Left lung (tissue), 10 donors: ENCODE measurements around the gene STIM1. TPM values are rescaled to one million over a fixed set of nuclear protein-coding genes. Genes with fewer than 3 reads are reported as not detected.

Experiments used
- ATAC-seq: fragments of 200-7000 bp; cut with Tn5 transposase; one replicate; pipeline ENCODE4 v1.9.1; 2020; ENCODE audit warnings: moderate library complexity
- DNase-seq, 4 donors: peaks; one replicate each; pipeline ENCODE4 v3.0.0-alpha.2; 2013 to 2020
- H3K27ac ChIP-seq, 2 donors: fragments of 200-600 bp; sonication (generic) in 1 of 2; one replicate each; pipeline versions ENCODE4 v1.5.0 to v1.8.0; 2020 to 2021
- H3K27me3 ChIP-seq, 2 donors: fragments of 200-600 bp; sonication (generic) in 1 of 2; one replicate each; pipeline versions ENCODE4 v1.5.0 to v1.8.0; 2020 to 2021
- H3K36me3 ChIP-seq, 2 donors: fragments of 200-600 bp; sonication (generic) in 1 of 2; one replicate each; pipeline versions ENCODE4 v1.5.0 to v1.8.0; 2020 to 2021
- H3K4me1 ChIP-seq, 2 donors: fragments of 200-600 bp; one replicate each; pipeline ENCODE4 v1.8.0; 2021
- H3K4me3 ChIP-seq, 2 donors: fragments of 200-600 bp; sonication (generic) in 1 of 2; one replicate each; pipeline versions ENCODE4 v1.5.0 to v1.8.0; 2020 to 2021; ENCODE audit warnings: mild to moderate bottlenecking in 1 of 2
- H3K9me3 ChIP-seq, 2 donors: fragments of 200-600 bp; sonication (generic) in 1 of 2; one replicate each; pipeline versions ENCODE4 v1.5.0 to v1.8.0; 2020 to 2021
- CTCF ChIP-seq, 2 donors: fragments of 200-600 bp; sonication (generic) in 1 of 2; IDR thresholded peaks; one replicate each; pipeline versions ENCODE4 v1.5.0 to v1.8.0; 2021; ENCODE audit warnings: antibody characterized with exemption in 2 of 2
- intact Hi-C, 2 donors: fragments of 100-400 bp; cut with DNase I; formaldehyde crosslinking; loops; one replicate each; pipeline versions ENCODE4 v1.11.2 to v1.14.2; 2022
- polyA plus RNA-seq, 6 donors: library from polyadenylated mRNA; unstranded; fragments of 120-200 nt; gene quantifications; one replicate each; pipeline ENCODE4 v1.2.1, GENCODE V29; 2013; ENCODE audit not compliant: insufficient read length in 6 of 6
- total RNA-seq, 2 donors: library from RNA; stranded (reverse); fragmentation: NEBNext Ultra II Directional; extraction: Animal tissue kit (Norgen Biotek cat#: 25700); gene quantifications; one replicate each; pipeline ENCODE4 v1.2.1, GENCODE V29; 2021
- donor health status: DM: no; HTN: yes; CAD: no.
- donor health status: DM: no; HTN: no; CAD: no.

Gene STIM1
- total and polyA plus RNA-seq, 8 donors, result 38.9 to 56.0 (median 49.8) TPM

GRCh38 chr11:3890806-3891205 lies 35.3 kb downstream of the STIM1 start:
- no peaks in the 10 kb centered on the region for H3K36me3 ChIP-seq
- no peak for ATAC-seq
- H3K4me1 ChIP-seq, result peaks cover 0 to 49% of the 10 kb centered on the region in 2 donors
- no peak for TF ChIP-seq CTCF (IDR thresholded peaks at IDR 0.05)
- no peak for DNase-seq
- no peaks in the 10 kb centered on the region for H3K9me3 ChIP-seq
- H3K27me3 ChIP-seq, result no peaks in the 10 kb centered on the region
- H3K27ac ChIP-seq, result no peak overlapping the region
- no peak overlapping the region for H3K4me3 ChIP-seq
- intact Hi-C loops, result no loop called here

GRCh38 chr11:3891751-3892150 lies 36.3 kb downstream of the STIM1 start:
- Histone ChIP-seq H3K4me3 (no peak overlapping the region), H3K9me3 (no peaks in the 10 kb centered on the region), H3K27ac (no peak overlapping the region), H3K4me1 (peaks cover 0 to 47% of the 10 kb centered on the region in 2 donors), H3K27me3 (no peaks in the 10 kb centered on the region), H3K36me3 (no peaks in the 10 kb centered on the region)
- intact Hi-C loops, result no loop called here
- no peak for TF ChIP-seq CTCF (IDR thresholded peaks at IDR 0.05)
- ATAC-seq (no peak), DNase-seq (no peak)

GRCh38 chr11:3892156-3892555 lies 36.7 kb downstream of the STIM1 start:
- Histone ChIP-seq H3K27ac (no peak overlapping the region), H3K9me3 (no peaks in the 10 kb centered on the region), H3K27me3 (no peaks in the 10 kb centered on the region), H3K36me3 (no peaks in the 10 kb centered on the region), H3K4me1 (peaks cover 0 to 47% of the 10 kb centered on the region in 2 donors), H3K4me3 (no peak overlapping the region)
- intact Hi-C loops, result no loop called here
- no peak for ATAC-seq
- TF ChIP-seq CTCF (IDR thresholded peaks at IDR 0.05), result no peak
- DNase-seq, result no peak

GRCh38 chr11:3893311-3893710 lies 37.8 kb downstream of the STIM1 start:
- Histone ChIP-seq H3K4me1 (peaks cover 0 to 36% of the 10 kb centered on the region in 2 donors), H3K27ac (peak overlapping the region in 1 of 2 donors; percentile 86), H3K36me3 (no peaks in the 10 kb centered on the region), H3K4me3 (no peak overlapping the region), H3K27me3 (no peaks in the 10 kb centered on the region), H3K9me3 (no peaks in the 10 kb centered on the region)
- ATAC-seq, result no peak
- intact Hi-C loops, result no loop called here
- no peak for TF ChIP-seq CTCF (IDR thresholded peaks at IDR 0.05)
- no peak for DNase-seq

- no peak for TF ChIP-seq CTCF (IDR thresholded peaks at IDR 0.05)
Measured at GRCh38 chr11:3894128-3894731, 38.8 kb downstream of the STIM1 start.

More at GRCh38 chr11:3894128-3894731, 38.8 kb downstream of the STIM1 start:
- ATAC-seq, result peak; percentile 65
- H3K9me3 ChIP-seq, result no peaks in the 10 kb centered on the region
- H3K27me3 ChIP-seq, result no peaks in the 10 kb centered on the region
- no peak for DNase-seq
- no peaks in the 10 kb centered on the region for H3K36me3 ChIP-seq
- peak overlapping the region; percentile 17 to 86 for H3K27ac ChIP-seq
- no peak overlapping the region for H3K4me3 ChIP-seq
- H3K4me1 ChIP-seq, result peaks cover 0 to 34% of the 10 kb centered on the region in 2 donors
- intact Hi-C loops, result no loop called here
